ENCODE results near the gene ETNK1.
"Not testable (repeated sequence)": the region's sequence is repeated elsewhere in the genome, so short reads cannot be mapped to it uniquely, and the experiment has no call there.

Gene ETNK1, protein sequence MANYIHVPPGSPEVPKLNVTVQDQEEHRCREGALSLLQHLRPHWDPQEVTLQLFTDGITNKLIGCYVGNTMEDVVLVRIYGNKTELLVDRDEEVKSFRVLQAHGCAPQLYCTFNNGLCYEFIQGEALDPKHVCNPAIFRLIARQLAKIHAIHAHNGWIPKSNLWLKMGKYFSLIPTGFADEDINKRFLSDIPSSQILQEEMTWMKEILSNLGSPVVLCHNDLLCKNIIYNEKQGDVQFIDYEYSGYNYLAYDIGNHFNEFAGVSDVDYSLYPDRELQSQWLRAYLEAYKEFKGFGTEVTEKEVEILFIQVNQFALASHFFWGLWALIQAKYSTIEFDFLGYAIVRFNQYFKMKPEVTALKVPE
- long read RNA-seq, donor 1, full-length matches to known transcripts = 8 of 8 reads
- long read RNA-seq, donor 1, partial matches to known transcripts = 0 of 8 reads
- long read RNA-seq, donor 1, other reads (novel, unspliced or antisense) = 0 of 8 reads
- long read RNA-seq, donor 2, full-length matches to known transcripts = 10 of 10 reads
- long read RNA-seq, donor 2, partial matches to known transcripts = 0 of 10 reads
- long read RNA-seq, donor 2, other reads (novel, unspliced or antisense) = 0 of 10 reads
- long read RNA-seq, donor 3, full-length matches to known transcripts = 5 of 5 reads
- long read RNA-seq, donor 3, partial matches to known transcripts = 0 of 5 reads
- long read RNA-seq, donor 3, other reads (novel, unspliced or antisense) = 0 of 5 reads
- long read RNA-seq, donor 4, full-length matches to known transcripts = 12 of 12 reads
- long read RNA-seq, donor 4, partial matches to known transcripts = 0 of 12 reads
- long read RNA-seq, donor 4, other reads (novel, unspliced or antisense) = 0 of 12 reads
- long read RNA-seq, donor 5, full-length matches to known transcripts = 11 of 11 reads
- long read RNA-seq, donor 5, partial matches to known transcripts = 0 of 11 reads
- long read RNA-seq, donor 5, other reads (novel, unspliced or antisense) = 0 of 11 reads
- long read RNA-seq, donor 6, full-length matches to known transcripts = 19 of 19 reads
- long read RNA-seq, donor 6, partial matches to known transcripts = 0 of 19 reads
- long read RNA-seq, donor 6, other reads (novel, unspliced or antisense) = 0 of 19 reads
- long read RNA-seq, donor 7, full-length matches to known transcripts = 17 of 17 reads
- long read RNA-seq, donor 7, partial matches to known transcripts = 0 of 17 reads
- long read RNA-seq, donor 7, other reads (novel, unspliced or antisense) = 0 of 17 reads
- long read RNA-seq, donor 8, full-length matches to known transcripts = 14 of 14 reads
- long read RNA-seq, donor 8, partial matches to known transcripts = 0 of 14 reads
- long read RNA-seq, donor 8, other reads (novel, unspliced or antisense) = 0 of 14 reads

DNA sequence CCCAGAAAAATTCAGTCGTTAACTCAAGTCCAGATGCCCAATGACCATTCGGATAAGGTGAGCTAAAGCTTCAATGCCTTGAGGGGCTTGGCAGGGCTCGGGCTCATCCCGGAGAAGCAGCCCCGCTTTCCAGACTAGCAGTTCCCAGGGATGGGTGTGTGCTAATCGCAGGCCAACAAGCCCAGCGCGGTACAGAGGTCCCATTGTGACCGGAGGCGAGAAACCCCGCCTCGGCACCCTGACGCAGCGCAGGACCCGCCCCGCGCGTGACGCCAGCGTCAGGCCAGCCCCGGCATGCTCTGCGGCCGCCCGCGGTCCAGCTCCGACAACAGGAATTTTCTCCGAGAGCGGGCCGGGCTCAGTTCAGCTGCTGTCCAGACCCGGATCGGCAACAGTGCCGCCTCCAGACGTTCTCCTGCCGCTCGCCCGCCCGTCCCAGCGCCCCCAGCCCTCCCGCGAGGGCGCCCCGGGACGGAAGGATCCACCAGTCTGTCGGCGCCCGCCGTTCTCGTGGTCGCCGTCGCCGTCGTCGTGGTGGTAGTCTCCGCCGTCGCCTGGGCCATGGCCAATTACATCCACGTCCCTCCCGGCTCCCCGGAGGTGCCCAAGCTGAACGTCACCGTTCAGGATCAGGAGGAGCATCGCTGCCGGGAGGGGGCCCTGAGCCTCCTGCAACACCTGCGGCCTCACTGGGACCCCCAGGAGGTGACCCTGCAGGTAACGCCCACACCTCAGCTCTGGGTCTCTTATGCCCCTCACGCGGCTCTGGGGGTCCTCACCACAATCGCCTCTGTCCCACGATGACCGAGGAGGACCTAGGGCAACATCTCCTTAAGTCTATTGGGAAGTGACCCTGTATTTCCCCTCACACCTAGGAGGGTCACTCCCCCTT lies at the start of gene ETNK1:
Gene ETNK1, plus strand, starts transcription at position 302 of the 892 bp plus-strand sequence. Its CDS starts 260 bp downstream, at position 562.
- peak; percentile 94 for DNase-seq

DNA sequence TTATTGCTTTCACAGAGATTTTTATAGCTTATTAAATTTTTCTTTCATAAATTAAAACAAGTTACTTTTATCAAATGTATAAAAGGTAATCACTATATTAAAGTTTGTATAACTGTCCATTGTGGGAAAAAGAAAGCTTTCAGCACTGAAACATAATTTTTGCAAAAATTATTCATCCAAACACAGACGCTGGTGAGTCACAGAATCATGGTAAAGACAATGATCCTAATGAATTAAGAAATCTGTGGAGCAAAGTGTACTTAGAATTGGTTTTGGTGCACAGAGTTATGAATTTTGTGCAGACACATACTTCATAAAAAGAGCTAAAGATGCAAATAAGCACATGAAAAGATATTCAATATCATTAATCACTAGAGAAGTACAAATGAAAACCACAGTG lies 48.9 kb upstream of the ETNK1 start:
- DNase-seq = no peak

DNA sequence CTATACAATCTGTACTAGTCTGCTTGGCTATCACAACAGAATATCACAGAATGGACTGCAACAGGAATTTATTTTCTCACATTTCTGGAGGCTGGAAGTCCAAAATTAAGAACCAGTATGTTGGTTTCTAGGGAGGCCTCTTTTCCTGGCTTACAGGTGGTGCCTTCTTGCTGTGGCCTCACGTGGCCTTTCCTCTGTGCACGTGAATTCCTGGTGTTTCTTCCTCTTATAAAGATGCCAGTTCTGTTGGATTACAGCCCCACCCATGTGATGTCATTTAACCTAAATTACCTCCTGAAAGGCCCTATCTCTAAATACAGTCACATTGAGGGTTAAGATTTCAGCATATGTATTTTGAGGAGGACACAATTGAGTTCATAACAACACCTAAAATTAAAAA lies 48.5 kb upstream of the ETNK1 start:
- no peak for DNase-seq

DNA sequence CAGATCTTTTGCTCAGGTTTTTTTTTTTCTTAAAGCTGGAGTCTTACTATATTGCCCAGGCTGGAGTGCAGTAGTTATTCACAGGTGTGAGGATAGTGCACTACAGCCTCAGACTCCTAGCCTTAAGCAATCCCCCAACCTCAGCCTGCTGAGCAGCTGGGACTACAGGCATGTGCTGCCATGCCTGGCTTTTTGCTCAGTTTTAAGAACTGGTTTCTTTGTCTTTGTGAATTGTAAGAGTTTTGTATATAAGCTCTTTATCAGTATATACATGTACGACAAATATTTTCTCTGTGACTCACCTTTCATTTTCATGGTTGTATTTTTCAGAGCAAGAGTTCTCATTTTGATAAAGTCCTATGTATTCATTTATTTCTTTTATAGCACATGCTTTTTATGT lies 47.3 kb upstream of the ETNK1 start:
- no peak for DNase-seq

DNA sequence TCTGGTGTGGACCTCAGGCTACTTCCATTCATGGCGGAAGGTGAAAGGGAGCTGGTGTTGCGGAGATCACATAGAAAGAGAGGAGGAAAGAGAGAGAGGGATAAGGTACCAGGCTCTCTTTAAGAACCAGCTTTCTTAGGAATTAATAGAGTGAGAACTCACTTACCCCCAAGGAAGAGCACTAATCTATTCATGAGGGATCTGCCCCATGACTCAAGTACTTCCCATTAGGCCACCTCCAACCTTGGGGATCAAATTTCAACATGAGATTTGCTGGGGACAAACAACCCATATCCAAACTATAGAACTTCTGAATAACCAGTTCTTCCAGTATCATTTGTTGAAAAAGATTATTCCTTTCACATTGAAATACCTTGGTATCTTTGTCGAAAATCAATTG lies 46.6 kb upstream of the ETNK1 start:
- DNase-seq = no peak

DNA sequence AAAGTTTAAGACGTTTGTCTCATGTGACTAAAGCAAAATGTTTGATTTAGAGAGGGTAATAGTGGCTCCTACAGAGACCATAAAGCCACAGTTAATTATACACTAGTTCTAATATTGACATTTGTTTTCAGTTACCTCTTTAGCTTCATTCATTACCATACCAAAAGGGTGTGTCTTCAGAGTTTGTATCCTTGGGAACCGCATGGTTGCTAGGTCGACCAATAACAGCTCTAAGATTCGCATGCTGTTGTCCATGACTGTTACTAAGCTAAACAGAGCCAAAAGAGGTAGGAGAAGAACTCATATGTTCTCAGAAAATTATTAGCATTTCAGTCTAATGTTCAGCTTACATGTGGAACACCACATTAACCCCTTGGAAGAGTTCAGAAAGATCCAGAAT lies 36.2 kb upstream of the ETNK1 start:
- DNase-seq = no peak

DNA sequence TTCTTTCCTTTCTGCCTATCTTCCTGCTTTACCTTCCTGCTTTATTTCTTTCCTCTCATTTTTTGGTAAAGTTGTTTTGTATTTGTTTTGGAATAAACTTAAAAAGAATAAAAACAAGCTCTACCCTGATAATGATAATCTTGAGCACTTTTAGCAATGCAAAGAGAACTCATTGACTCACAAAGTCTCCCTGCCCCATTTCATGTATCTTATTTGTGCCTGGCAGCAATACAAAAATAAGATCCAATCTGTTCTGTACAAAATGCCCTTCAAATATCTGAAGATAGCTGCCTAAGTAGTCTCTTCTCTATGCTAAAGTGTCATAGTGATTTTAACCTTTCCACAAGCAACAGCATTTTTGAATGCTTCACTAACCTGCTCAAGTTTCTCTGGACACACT lies 31.1 kb upstream of the ETNK1 start:
- DNase-seq = no peak

DNA sequence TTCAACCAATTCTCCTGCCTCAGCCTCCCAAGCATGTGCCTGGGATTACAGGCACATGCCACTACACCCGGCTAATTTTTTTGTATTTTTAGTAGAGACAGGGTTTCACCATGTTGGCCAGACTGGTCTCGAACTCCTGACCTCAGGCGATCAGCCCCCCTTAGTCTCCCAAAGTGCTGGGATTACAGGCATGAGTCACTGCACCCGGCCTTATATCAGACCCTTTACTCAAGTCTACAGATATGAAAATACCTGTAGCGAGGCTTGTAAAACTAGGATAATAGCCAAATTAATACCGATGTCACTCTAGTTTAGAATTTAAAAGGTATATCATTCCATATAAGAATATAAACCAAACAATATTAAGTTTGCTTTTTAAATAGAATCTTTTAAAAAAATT lies 27.4 kb upstream of the ETNK1 start:
- DNase-seq = not testable (repeated sequence)

DNA sequence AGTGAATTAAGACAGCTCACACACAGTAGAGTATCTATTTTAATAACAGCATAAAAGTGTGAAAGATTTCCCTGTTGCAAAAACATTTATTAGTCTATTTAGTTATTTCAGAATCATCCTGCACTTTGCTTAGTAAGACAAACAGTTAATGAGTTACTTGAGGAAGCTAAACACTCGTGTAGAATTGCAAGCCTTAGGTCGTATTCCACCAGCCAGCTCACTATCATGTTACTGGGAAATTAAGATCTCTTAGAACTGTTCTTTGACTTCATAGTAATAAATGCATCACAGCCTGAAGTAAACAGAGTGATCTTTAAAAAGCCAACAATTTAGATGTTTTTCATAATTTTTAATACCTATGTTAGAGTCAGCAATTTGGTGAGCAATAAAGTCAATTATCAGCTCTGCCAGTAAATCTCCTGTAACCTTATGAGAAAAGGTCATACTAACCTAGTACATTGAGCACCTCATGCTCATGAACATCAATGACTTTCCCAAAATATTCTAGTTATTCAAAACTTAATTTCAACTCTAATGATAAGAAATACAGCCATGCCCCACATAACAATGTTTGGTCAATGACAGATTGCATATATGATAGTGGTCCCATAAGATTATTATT lies 26.7 kb upstream of the ETNK1 start:
- no peak for DNase-seq

DNA sequence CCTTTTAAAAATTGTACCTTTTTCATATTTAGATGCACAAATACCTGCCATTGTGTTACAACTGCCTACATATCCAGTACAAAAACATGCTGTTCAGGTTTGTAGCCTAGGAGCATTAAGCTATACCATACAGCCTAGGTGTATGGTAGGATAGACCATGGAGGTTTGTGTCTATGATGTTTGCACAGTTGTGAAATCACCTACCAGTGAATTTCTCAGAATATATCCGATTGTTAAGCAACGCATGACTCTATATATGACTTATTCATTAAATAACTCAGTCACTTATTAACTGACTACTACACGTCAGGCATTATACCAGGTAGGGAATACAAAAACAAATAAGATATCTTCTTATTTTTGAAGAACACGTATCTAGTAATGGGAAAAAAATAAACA lies 26.2 kb upstream of the ETNK1 start:
- DNase-seq = no peak

DNA sequence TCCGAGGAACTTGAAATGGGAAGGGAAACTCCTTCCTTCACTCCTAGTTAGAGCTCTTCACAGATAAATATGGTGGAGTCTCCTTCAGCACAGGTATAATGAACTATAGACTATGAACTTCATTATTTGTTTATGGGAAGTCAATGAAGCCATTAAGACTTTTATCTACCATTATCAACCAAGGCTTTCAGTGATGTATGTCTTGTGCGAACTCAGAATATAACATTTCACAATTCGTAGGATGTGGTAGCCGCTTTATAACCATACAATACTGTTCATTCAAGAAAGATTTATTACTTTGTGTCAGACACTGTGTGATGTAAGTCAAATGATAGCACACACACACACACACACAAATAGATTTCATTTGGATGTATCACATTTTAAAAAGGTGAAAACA lies 24.8 kb upstream of the ETNK1 start:
- no peak for DNase-seq

DNA sequence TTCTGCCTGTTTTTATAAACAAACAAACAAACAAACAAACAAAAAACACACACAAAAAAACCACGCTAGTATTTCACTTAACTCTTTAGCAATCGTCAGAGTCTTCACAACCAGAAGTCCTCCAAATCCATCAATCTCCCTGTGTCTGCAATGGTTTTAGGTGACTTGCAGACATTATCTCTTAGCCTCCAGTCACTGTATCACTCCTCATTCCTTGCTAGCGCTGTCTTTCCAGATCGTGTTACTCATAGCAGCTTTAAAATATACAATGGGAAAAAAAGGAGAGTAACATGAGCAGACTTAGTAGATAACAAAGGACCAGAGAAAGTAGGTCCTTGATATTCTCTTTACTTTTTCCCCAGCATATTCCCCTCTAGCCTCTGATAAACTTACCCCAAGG lies 15.5 kb upstream of the ETNK1 start:
- no peak for DNase-seq

DNA sequence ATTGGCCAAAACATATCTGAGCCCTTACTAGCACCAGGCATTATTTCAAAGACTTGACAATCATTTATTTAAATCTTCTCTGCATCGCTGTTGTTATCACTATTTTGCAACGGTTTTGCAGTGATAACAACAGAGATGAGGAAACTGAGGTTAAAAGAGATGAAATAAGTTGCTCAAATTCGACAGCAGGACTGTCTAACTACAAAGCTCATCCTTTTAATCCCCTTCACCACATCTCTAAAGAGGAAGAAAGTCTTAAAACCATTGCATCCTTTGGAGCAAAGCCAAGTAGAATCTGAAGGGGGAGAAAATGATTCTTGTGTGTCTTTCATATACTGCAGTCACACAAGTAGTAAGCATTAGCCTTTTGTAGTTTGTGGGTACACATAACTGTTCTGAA lies 14.8 kb upstream of the ETNK1 start:
- DNase-seq = no peak

DNA sequence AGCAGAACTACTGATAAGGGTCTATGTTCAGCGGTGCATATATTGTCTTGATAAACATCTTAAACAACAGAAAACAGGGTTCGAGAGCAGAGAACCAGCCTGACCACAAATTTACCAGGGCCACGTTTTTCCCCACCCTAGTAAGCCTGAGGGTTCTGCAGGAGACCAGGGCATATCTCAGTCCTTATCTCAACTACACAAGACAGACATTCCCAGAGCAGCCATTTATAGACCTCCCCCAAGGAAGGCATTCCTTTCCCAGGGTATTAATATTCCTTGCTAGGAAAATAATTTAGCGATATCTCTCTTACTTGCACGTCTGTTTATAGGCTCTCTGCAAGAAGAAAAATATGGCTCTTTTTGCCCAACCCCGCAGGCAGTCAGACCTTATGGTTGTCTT lies 12.1 kb upstream of the ETNK1 start:
- DNase-seq = not testable (repeated sequence)

DNA sequence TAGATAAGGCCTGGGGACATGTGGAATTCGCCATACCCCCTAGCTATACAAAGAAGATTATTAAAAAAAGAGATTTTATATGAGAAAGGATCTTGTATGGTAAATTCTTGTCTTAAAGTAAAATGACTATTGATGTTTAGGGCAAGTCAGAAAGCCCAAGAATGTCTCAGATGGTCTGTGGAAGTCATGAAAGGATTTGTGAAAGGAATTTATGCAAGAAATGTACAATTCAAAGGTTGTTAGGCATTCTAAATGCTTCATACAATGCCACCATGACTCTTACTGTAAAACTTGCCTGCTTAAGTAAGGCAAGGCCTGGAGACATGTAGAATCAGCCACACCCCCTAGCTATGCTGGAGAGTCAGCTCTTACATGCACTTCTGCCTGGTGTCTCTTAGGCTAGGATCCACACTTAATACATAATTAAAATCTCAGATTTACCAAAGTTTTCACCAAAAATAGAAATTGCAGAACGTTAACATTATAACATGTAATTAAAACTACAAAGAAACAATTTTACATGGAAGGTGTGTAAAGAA lies 8.9 kb upstream of the ETNK1 start:
- DNase-seq = no peak

DNA sequence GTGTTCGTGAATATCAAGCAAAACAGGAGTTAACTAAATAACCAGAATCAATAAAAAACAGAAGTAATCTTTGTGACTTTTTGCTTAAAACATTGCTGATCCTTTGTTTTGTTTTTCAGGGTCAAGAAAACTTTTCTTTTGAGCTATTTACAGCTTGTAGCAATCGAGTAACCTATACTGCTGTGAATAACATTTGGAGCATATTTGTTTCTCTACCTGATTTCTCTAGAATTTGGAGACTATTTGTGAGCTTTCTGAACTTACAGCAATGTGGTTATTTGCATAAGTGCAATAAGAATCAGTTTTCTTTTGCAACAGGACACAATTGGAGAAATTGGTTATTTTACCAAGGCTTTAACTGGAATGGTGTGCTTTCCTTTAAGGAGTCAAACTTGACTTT lies 7.3 kb upstream of the ETNK1 start:
- DNase-seq = no peak

DNA sequence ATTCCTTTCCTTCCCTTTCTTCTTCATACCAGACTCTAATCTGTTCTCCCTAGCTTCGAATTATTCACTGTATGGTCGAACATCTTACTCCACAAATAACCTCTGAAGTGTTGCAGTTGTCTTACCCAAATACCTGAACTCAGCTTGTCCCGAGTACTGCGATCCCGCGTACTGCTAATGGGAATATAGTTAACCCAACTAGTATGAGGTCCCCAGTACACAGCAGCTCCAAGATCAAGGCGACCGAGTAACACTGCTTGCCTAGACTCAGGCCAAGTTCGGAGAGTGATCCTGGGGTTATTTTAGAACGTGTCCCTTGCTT lies 462 bp upstream of the ETNK1 start:
- DNase-seq = no peak

DNA sequence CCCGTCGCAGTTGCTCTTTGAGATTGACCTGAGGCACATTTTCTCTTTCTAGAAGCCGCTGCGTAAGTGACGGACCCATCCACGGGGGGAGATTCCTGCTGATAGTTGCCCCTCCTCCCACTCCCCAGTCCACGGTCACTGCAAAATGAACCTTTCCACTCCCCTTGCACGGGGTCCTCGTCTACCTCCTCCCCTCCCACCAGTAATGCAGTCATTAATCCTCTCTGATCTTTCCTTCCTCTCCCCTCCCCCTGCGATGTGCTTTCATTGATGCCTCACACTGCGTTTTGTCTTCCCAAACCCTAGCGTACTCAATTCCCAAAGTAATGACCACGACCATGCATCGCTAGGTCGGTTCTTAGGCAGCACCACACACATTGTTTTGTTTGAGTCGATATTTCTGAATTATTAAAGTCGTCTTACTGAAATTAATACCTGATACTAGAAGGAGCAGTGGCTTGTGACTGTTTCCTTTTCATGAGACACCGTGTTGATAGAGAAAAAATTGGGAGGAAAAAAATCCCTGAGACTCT lies 857 bp downstream of the ETNK1 start:
- DNase-seq = peak; percentile 80

DNA sequence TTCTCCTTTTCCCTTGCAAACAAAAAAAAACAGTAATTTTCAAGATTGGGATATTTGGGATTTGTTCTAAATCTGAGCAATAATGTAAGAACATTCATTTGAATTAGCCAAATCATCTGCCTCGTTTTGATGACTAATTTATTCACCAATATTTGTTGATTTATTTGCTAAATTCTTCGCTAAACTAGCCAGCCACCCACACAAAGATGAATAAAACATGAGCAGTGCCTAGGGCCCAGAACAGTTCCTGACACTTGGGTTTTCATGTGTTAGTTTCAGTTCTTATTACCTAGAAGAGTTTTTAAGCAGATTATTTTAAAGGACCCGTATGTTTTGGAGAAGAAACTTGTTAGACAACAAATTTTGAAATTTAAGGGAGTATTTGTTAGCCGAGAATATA lies 1.4 kb downstream of the ETNK1 start:
- DNase-seq = peak; percentile 31

DNA sequence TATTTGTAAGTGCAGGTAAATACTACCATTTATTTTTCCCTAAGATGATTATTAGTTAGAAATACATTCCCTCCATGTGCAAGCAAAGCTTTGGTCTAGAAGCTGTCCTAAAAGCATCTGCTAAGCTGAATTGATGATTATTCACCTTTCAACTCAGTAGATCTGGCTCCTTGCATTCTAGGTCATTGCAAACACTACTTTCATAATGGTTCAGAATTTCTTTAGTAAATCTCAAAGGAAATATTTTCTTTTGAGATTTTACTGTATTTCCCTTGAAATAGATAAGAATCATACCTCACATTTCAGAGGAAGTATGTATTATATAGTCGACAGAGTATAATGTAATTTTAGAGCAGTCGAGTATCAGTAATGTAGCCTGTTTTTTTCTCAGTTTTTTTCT lies 2.4 kb downstream of the ETNK1 start:
- DNase-seq = no peak

DNA sequence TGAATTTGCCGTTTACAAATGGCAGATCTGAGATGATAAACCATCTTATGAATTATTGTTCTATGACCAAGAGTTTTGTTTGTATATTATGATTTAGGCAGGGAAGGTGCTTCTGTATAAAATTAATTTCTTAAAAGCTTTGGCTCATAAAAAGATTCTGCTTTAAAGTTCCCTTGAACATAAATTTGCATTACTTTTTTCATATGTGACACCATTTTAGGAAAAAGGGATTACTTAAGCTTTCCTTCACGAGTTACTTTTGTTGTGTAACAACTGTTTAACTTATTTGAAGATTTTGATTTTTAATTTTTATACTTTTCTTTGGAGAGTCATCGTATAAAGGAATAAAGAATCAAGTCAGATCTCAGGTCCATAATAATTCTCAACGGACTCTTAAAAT lies 3.3 kb downstream of the ETNK1 start:
- DNase-seq = no peak
